Fibroblast of villous mesenchyme (primary cell): ENCODE measurements around the gene LHFPL3. TPM values are rescaled to one million over a fixed set of nuclear protein-coding genes. Genes with fewer than 3 reads are reported as not detected.

Experiments used
- DNase-seq: peaks from one replicate; pipeline ENCODE4 v3.0.0-alpha.2; 2010; ENCODE audit warnings: low read depth
- H3K4me3 ChIP-seq: 2 replicates; pipeline ENCODE4 v1.5.1; 2011; ENCODE audit warnings: low read depth, mild to moderate bottlenecking, low read length
- CTCF ChIP-seq: IDR thresholded peaks from 2 replicates; pipeline ENCODE4 v1.5.1; 2012; ENCODE audit warnings: low read depth, mild to moderate bottlenecking, low read length; ENCODE audit not compliant: insufficient read depth
- total RNA-seq: library from RNA; depleted of rRNA; stranded (reverse); fragments of >200 nt; gene quantifications from 2 replicates; pipeline ENCODE4 v1.2.3, GENCODE V29; 2012

Gene LHFPL3
- total RNA-seq, 1 donor = not detected

- no peak overlapping the region for H3K4me3 ChIP-seq
- DNase-seq = no peak
- no peak for TF ChIP-seq CTCF
Observed at GRCh38 chr7:104629408-104629807, 301.0 kb downstream of the LHFPL3 start.

- no peak overlapping the region for H3K4me3 ChIP-seq
- no peak for DNase-seq
- no peak for TF ChIP-seq CTCF
Observed at GRCh38 chr7:104640506-104640905, 312.1 kb downstream of the LHFPL3 start.

- no peak for TF ChIP-seq CTCF
- H3K4me3 ChIP-seq = no peak overlapping the region
- no peak for DNase-seq
Observed at GRCh38 chr7:104642560-104642959, 314.2 kb downstream of the LHFPL3 start.

- peak; percentile 46 for TF ChIP-seq CTCF
- no peak overlapping the region for H3K4me3 ChIP-seq
- peak; percentile 13 for DNase-seq
Observed at GRCh38 chr7:104643587-104644217, 315.3 kb downstream of the LHFPL3 start.

GRCh38 chr7:104650991-104651640, 322.7 kb downstream of the LHFPL3 start:
- TF ChIP-seq CTCF = no peak
- no peak for DNase-seq
- no peak overlapping the region for H3K4me3 ChIP-seq

GRCh38 chr7:104652434-104652833, 324.0 kb downstream of the LHFPL3 start:
- DNase-seq = no peak

More at GRCh38 chr7:104652434-104652833, 324.0 kb downstream of the LHFPL3 start:
- TF ChIP-seq CTCF = no peak
- no peak overlapping the region for H3K4me3 ChIP-seq
